Measurements from ENCODE around the gene TLE1. TPM values are rescaled to one million over a fixed set of nuclear protein-coding genes. Genes with fewer than 3 reads are reported as not detected.

Gene TLE1
- polyA plus RNA-seq, 3 donors = 0.46 to 2.5 (median 1.2) TPM

GRCh38 chr9:81653240-81653639 is 36.1 kb downstream of the TLE1 start:
- H3K4me1 ChIP-seq (ENCODE audit: control insufficient read depth in 1 of 2, insufficient read depth in 2 of 2, low read length in 2 of 2) = peaks cover 12 to 15% of the 10 kb centered on the region in 2 donors
- DNase-seq = no peak
- no CpG with 5 or more reads among the region's 3 CpGs for WGBS (ENCODE audit: insufficient coverage)
- no peaks in the 10 kb centered on the region for H4K20me1 ChIP-seq (ENCODE audit: insufficient read depth, low read length)
- no peak overlapping the region for H2AFZ ChIP-seq (ENCODE audit: insufficient read depth, low read depth, low read length, poor library complexity, severe bottlenecking)
- H3K9me3 Mint-ChIP-seq = no peaks in the 10 kb centered on the region
- intact Hi-C loops (cut with micrococcal nuclease) = loop anchor here in 1 of 2 donors (5.0 kb wide), 1 partner anchor 49 kb away; no protein-coding TSS in a partner anchor
- no peaks in the 10 kb centered on the region for H3K79me2 ChIP-seq (ENCODE audit: insufficient read depth, low read length)
- H3K27me3 ChIP-seq (ENCODE audit: control insufficient read depth in 2 of 2, insufficient read depth in 2 of 2, low read length in 2 of 2) = no peaks in the 10 kb centered on the region
- H3K36me3 ChIP-seq (replicated peaks in 1 of 2; ENCODE audit: control insufficient read depth in 1 of 2, insufficient read depth in 2 of 2, low read length in 2 of 2) = no peaks in the 10 kb centered on the region
- H3K27me3 Mint-ChIP-seq (ENCODE audit: low read depth in 3 of 3) = no peaks in the 10 kb centered on the region
- no peak overlapping the region for H3K4me3 Mint-ChIP-seq
- H3K4me2 ChIP-seq (replicated peaks; ENCODE audit: extremely low read depth, low read length, poor library complexity, severe bottlenecking) = no peak overlapping the region
- no peak overlapping the region for H3K9ac ChIP-seq (ENCODE audit: insufficient read depth, low read length, poor library complexity, severe bottlenecking)
- peaks cover 14 to 19% of the 10 kb centered on the region in 2 donors for H3K36me3 Mint-ChIP-seq
- TF ChIP-seq CTCF (IDR thresholded peaks at IDR 0.05) = no peak
- no peak overlapping the region for H3K27ac ChIP-seq (ENCODE audit: low read depth in 1 of 2, low read length in 2 of 2)
- H3K9me3 ChIP-seq (replicated peaks in 1 of 2; ENCODE audit: control insufficient read depth in 1 of 2, insufficient read depth in 1 of 2, low read length in 2 of 2) = no peaks in the 10 kb centered on the region
- H3K4me1 Mint-ChIP-seq = peaks cover 19% of the 10 kb centered on the region
- no peak overlapping the region for H3K27ac Mint-ChIP-seq
- no peak overlapping the region for H3K4me3 ChIP-seq (replicated peaks in 1 of 3; ENCODE audit: low read depth in 2 of 3, low read length in 3 of 3)

GRCh38 chr9:81652058-81652687 is 37.2 kb downstream of the TLE1 start:
- H3K36me3 ChIP-seq (replicated peaks in 1 of 2; ENCODE audit: control insufficient read depth in 1 of 2, insufficient read depth in 2 of 2, low read length in 2 of 2) = no peaks in the 10 kb centered on the region
- DNase-seq = no peak
- no peaks in the 10 kb centered on the region for H3K9me3 ChIP-seq (replicated peaks in 1 of 2; ENCODE audit: control insufficient read depth in 1 of 2, insufficient read depth in 1 of 2, low read length in 2 of 2)
- H3K4me3 ChIP-seq (replicated peaks in 1 of 3; ENCODE audit: low read depth in 2 of 3, low read length in 3 of 3) = no peak overlapping the region
- no peak overlapping the region for H3K27ac ChIP-seq (ENCODE audit: low read depth in 1 of 2, low read length in 2 of 2)
- H3K79me2 ChIP-seq (ENCODE audit: insufficient read depth, low read length) = no peaks in the 10 kb centered on the region
- no peak overlapping the region for H2AFZ ChIP-seq (ENCODE audit: insufficient read depth, low read depth, low read length, poor library complexity, severe bottlenecking)
- no CpG with 5 or more reads among the region's 7 CpGs for WGBS (ENCODE audit: insufficient coverage)
- no peaks in the 10 kb centered on the region for H3K27me3 ChIP-seq (ENCODE audit: control insufficient read depth in 2 of 2, insufficient read depth in 2 of 2, low read length in 2 of 2)
- Mint-ChIP-seq H3K9me3 (no peaks in the 10 kb centered on the region), H3K4me1 (peaks cover 19% of the 10 kb centered on the region), H3K36me3 (peaks cover 14 to 21% of the 10 kb centered on the region in 2 donors), H3K27me3 (ENCODE audit: low read depth in 3 of 3) (no peaks in the 10 kb centered on the region), H3K27ac (no peak overlapping the region), H3K4me3 (no peak overlapping the region)
- intact Hi-C loops (cut with micrococcal nuclease) = loop anchor here in 1 of 2 donors (5.0 kb wide), 1 partner anchor 50 kb away; no protein-coding TSS in a partner anchor
- H3K4me2 ChIP-seq (replicated peaks; ENCODE audit: extremely low read depth, low read length, poor library complexity, severe bottlenecking) = no peak overlapping the region
- no peaks in the 10 kb centered on the region for H4K20me1 ChIP-seq (ENCODE audit: insufficient read depth, low read length)
- H3K9ac ChIP-seq (ENCODE audit: insufficient read depth, low read length, poor library complexity, severe bottlenecking) = no peak overlapping the region
- peaks cover 12 to 15% of the 10 kb centered on the region in 2 donors for H3K4me1 ChIP-seq (ENCODE audit: control insufficient read depth in 1 of 2, insufficient read depth in 2 of 2, low read length in 2 of 2)
- no peak for TF ChIP-seq CTCF (IDR thresholded peaks at IDR 0.05)
